Duodenal mucosa (tissue), 2 donors: Measurements from ENCODE around the gene CAMTA1.

Experiments
- H3K27ac ChIP-seq: one replicate; pipeline ENCODE4 v1.7.0; 2013; ENCODE audit warnings: low read depth, low read length
- H3K27me3 ChIP-seq, 2 donors: one replicate each; pipeline ENCODE4 v1.7.0; 2013; ENCODE audit warnings: low read length in 2 of 2, control low read depth in 1 of 2; ENCODE audit not compliant: insufficient read depth in 2 of 2, control insufficient read depth in 1 of 2
- H3K36me3 ChIP-seq, 2 donors: one replicate each; pipeline ENCODE4 v1.7.0; 2013; ENCODE audit warnings: low read length in 2 of 2, control low read depth in 1 of 2; ENCODE audit not compliant: insufficient read depth in 2 of 2, control insufficient read depth in 1 of 2
- H3K4me1 ChIP-seq, 2 donors: one replicate each; pipeline ENCODE4 v1.7.0; 2013; ENCODE audit warnings: low read length in 2 of 2, control low read depth in 1 of 2; ENCODE audit not compliant: insufficient read depth in 2 of 2, control insufficient read depth in 1 of 2
- H3K4me3 ChIP-seq, 2 donors: one replicate each; pipeline ENCODE4 v1.7.0; 2013; ENCODE audit warnings: low read length in 2 of 2, low read depth in 1 of 2
- H3K9ac ChIP-seq, 2 donors: one replicate each; pipeline ENCODE4 v1.7.0; 2013; ENCODE audit warnings: low read length in 2 of 2, low read depth in 1 of 2
- H3K9me3 ChIP-seq, 2 donors: one replicate each; pipeline ENCODE4 v1.7.0; 2013; ENCODE audit warnings: low read length in 2 of 2, control low read depth in 1 of 2; ENCODE audit not compliant: control insufficient read depth in 1 of 2

CAMTA1 gene

GRCh38 chr1:7608628-7609305, 823.5 kb downstream of the CAMTA1 start:
- Histone ChIP-seq H3K27me3 (peaks cover 0 to 6% of the 10 kb centered on the region in 2 donors), H3K9ac (no peak overlapping the region), H3K9me3 (no peaks in the 10 kb centered on the region), H3K36me3 (no peaks in the 10 kb centered on the region), H3K4me3 (no peak overlapping the region), H3K27ac (no peak overlapping the region), H3K4me1 (no peaks in the 10 kb centered on the region)

DNA sequence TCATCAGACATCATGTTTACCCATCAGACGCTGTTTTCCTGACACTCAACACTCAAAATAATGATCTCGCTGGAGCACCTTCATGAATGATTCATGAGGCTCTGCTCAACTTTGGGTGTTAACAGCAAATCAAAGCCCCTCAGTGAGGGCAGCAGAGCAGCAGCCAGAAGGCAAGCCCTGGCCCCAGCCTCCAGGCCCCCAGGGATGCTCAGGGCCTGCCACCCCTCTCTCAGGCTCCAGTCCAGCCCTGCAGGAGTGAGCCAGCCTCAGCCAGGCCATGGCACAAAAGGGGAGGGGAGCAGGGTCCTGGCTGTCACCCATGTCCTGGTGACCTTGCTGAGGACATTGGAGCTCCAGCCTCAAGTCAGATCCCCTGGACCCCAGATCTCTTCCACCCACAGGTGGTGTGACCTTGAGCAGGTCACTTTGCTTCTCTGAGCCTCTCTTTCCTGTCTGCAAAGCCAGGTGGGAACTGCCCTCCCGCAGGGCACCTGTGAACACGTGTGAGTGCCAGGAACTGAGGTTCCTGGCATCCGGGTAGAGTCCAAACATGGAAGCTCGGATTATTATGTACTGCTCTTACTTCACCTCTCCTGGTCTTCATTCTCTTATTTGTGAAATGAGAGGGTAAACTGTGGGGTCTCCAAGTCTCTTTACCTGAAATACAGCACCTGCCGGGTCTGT, 824.2 kb downstream of the CAMTA1 start:
- H3K9ac ChIP-seq, result no peak overlapping the region
- H3K4me3 ChIP-seq, result no peak overlapping the region

DNA sequence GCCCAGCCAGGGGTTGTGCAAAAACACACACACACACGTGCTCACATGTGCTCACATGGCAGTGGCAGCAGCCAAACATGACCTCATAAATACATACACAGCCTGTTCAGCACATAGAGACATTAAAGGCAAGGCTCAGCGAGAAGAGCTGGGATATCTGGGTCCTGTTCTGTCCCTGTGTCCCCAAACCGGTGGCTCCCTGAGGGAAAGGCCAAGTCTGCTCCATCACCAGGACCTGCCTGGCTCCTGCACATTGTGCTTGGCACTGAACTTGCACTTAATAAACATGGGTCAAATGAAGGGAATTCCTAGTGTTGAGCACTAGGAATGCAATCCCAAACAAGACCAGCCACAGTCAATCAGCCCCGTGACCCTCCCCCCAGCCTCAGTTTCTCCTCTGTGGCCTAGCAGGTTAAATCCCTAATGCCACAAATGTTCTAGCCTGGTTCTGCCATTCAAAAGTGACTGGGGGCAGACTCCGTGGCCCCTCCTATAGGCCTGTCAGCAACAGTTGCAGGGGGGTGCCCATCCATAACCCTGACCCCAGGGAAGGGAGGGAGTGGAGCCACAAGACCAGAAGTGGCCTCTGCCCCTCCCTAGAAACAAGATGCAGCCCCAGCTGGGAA, 825.0 kb downstream of the CAMTA1 start:
- H3K9me3 ChIP-seq, result no peaks in the 10 kb centered on the region
- peaks cover 0 to 6% of the 10 kb centered on the region in 2 donors for H3K27me3 ChIP-seq
- H3K9ac ChIP-seq, result no peak overlapping the region
- no peak overlapping the region for H3K4me3 ChIP-seq
- no peaks in the 10 kb centered on the region for H3K36me3 ChIP-seq
- no peak overlapping the region for H3K27ac ChIP-seq
- H3K4me1 ChIP-seq, result no peaks in the 10 kb centered on the region

More for the DNA sequence above, 824.2 kb downstream of the CAMTA1 start:
- Histone ChIP-seq H3K36me3 (no peaks in the 10 kb centered on the region), H3K27ac (no peak overlapping the region), H3K27me3 (peaks cover 0 to 6% of the 10 kb centered on the region in 2 donors), H3K4me1 (no peaks in the 10 kb centered on the region), H3K9me3 (no peaks in the 10 kb centered on the region)

GRCh38 chr1:7610936-7611335, 825.7 kb downstream of the CAMTA1 start:
- Histone ChIP-seq H3K27me3 (peaks cover 0 to 6% of the 10 kb centered on the region in 2 donors), H3K9me3 (no peaks in the 10 kb centered on the region), H3K4me3 (no peak overlapping the region), H3K9ac (no peak overlapping the region), H3K4me1 (no peaks in the 10 kb centered on the region), H3K27ac (no peak overlapping the region), H3K36me3 (no peaks in the 10 kb centered on the region)

DNA sequence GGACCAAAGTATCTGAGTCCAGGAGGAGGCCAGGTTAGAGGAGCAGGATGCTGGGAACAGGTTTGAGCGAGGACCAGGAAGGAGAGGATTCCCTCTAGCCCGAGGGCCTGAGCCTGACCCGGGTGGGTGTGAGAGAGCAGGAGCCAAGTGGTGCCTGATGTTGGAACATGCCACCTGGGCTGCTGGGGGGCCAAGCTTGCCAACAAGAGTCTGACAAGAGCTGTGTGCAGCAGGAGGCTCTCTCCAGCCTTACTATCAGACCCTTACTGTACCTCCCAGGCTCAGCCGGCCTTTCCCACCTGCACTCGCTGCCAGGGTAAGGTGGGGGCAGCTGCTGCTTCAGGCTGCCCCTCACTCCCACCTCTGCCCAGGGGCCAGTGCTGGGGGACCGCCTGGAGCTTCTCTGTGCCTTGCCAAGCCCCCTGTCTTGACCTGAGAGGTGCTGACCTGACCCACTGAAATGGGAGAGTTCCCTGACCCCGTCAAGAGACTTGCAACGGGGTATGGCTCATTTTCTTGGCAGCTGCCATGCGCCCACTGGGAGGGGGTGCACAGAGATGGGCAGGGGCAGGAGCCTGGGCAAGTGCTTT, 826.3 kb downstream of the CAMTA1 start:
- H3K4me1 ChIP-seq, result no peaks in the 10 kb centered on the region
- no peak overlapping the region for H3K27ac ChIP-seq
- no peaks in the 10 kb centered on the region for H3K36me3 ChIP-seq
- H3K9ac ChIP-seq, result no peak overlapping the region
- no peak overlapping the region for H3K4me3 ChIP-seq
- H3K27me3 ChIP-seq, result peaks cover 0 to 4% of the 10 kb centered on the region in 2 donors
- H3K9me3 ChIP-seq, result no peaks in the 10 kb centered on the region

DNA sequence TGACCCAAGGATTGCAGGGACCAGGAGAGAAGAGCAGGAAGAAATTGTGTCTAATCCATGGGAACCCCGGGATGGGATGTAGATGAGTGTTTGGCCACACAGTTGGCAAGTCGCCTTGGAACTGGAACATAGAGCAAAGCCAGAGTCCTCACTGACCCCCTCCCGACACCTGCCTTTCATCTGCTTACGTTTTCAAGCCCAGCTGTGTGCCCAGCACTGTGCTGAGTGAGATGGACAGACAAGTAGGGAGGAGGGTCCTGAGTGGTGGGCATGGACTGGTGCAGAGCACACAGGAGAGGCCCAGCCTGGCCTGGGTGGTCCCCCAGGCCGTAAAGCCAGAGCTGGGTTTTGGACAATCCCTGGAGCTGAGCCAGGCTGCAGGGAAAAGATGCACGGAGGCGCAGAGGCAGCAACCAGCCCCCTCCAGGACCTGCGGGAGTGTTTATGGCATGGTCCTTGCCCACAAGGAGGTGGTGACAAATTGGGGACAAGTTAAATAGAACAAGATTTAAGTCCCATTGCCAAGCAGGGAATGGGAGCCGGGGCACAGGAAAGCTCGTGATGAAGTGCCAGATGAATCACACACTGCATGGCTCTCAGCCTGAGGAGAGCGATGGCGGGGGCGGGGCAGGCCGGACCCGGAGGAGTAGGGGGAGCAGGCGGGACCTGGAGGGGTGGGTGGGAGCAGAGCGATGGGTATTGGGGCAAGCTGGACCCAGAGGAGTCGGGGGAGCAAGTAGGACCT, 828.0 kb downstream of the CAMTA1 start:
- Histone ChIP-seq H3K9me3 (no peaks in the 10 kb centered on the region), H3K9ac (no peak overlapping the region), H3K27ac (no peak overlapping the region), H3K27me3 (no peaks in the 10 kb centered on the region), H3K36me3 (no peaks in the 10 kb centered on the region), H3K4me1 (no peaks in the 10 kb centered on the region), H3K4me3 (no peak overlapping the region)

DNA sequence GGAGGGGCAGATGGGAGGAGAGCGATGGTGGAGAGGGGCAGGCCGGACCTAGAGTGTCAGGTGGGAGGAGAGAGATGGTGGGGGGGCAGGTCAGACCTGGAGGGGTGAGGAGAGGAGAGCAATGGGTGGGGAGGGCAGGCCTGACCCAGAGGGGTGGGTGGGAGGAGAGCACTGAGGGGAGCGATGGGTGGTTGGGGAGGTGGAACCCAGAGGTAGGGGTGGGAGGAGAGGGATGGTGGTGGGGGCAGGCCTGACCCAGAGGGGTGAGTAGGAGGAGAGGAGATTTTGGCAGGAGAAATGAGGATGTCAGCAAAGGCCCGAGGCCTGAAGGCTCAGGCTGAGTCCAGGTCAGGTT, 828.6 kb downstream of the CAMTA1 start:
- Histone ChIP-seq H3K4me1 (no peaks in the 10 kb centered on the region), H3K27me3 (no peaks in the 10 kb centered on the region), H3K4me3 (no peak overlapping the region), H3K36me3 (no peaks in the 10 kb centered on the region), H3K9ac (no peak overlapping the region), H3K27ac (no peak overlapping the region), H3K9me3 (no peaks in the 10 kb centered on the region)

DNA sequence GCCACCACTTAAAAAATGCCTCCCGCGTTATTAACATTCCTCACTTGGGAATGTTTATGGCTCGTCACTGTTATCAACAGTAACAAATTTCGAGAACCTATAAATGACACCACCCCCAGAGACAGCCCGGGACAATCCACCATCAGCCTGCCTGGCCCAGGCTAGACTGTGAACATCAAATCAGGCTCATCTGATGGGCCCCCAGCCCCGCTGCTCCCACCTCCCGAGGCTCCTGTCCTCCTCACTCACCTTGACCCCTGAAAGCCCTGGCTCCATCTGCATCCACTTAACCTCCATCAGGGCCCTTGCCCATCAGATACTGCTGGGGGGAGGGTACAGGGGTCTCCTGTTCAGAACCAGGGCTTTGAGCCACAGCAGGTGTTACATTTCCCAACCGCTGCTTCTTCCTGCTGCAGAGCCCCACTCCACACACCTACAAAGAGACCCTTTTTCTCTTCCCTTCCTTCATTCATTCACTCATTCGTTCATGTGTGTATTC, 829.4 kb downstream of the CAMTA1 start:
- no peak overlapping the region for H3K27ac ChIP-seq
- H3K4me3 ChIP-seq, result no peak overlapping the region

GRCh38 chr1:7615138-7615537, 829.9 kb downstream of the CAMTA1 start:
- Histone ChIP-seq H3K4me1 (no peaks in the 10 kb centered on the region), H3K27me3 (no peaks in the 10 kb centered on the region), H3K36me3 (no peaks in the 10 kb centered on the region), H3K27ac (no peak overlapping the region), H3K4me3 (no peak overlapping the region), H3K9ac (no peak overlapping the region), H3K9me3 (no peaks in the 10 kb centered on the region)

More for the DNA sequence above, 829.4 kb downstream of the CAMTA1 start:
- no peaks in the 10 kb centered on the region for H3K27me3 ChIP-seq
- H3K9ac ChIP-seq, result no peak overlapping the region
- H3K4me1 ChIP-seq, result no peaks in the 10 kb centered on the region
- H3K9me3 ChIP-seq, result no peaks in the 10 kb centered on the region
- no peaks in the 10 kb centered on the region for H3K36me3 ChIP-seq
